Iris pigment epithelial cell (primary cell): ENCODE data around the gene NOXA1.
"Not testable (repeated sequence)": the region's sequence is repeated elsewhere in the genome, so short reads cannot be mapped to it uniquely, and the experiment has no call there.

Source experiments
- DNase-seq: peaks from one replicate; pipeline ENCODE4 v3.0.0-alpha.2; 2011; ENCODE audit warnings: low read depth

NOXA1 gene

DNA sequence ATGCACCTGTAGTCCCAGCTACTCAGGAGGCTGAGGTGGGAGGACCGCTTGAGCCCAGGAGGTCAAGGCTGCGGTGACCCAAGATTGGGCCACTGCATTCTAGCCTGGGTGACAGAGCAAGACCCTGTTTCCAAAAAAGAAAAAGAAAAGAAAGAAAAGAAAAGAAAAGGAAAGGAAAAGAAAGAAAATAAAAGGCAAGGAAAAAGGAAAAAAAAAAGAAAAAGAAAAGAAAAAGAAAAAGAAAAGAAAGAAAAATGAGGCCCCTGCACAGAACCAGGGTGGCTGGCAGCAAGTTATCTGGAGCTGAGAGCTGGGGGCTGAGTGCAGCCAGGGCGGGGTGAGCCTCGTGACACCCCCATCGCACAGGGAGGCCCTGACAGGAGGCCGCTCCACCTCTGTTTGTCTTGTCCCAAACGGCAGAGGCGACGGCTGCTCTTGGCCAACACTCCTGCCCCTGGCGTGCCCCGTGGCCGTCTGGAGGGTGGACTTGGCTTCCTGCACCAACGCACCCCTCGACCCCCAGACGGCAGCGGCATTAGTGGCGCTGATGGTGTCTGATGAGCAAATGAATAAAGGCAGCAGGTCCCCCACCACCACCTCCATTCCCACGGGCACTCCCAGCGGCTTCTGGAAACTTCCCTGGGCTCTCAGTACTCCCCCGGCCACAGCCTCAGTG is 17.0 kb upstream of the NOXA1 start:
- DNase-seq: no peak

DNA sequence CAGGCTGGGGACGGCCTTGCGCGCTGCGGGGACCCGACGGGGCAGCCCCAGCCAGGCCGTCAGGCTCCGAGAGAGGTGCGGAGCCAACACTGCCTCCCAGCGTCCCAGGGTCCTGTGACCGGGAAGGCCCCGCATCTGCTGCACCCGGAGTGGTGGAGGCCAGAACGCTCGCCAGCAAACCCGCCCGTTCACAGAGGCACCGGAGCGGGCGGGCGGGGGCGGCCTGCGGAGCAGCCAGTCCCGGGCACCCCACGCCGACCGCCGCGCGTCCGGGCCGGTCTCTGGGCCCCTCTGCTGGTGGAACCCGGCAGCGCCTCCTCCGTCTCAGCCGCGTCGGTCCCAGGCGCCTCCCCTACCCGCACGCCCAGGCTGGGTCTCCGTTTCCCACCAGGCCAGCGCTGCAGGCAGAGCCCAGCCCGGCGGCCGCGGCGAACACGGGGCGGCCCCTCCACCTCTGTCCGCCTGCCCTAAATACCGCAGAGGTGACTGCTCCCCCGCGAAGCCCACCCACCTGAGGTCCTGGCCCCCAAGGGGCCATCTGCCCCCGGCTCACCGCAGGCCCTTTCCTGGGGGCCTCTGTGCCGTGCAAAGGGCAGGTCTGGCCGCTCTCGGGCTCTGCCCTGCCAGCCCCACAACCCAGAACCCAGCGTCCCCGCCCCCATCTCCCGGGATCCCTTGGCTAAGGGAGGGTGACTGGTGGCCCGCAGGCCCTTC is 16.2 kb upstream of the NOXA1 start:
- DNase-seq: peak; percentile 66

DNA sequence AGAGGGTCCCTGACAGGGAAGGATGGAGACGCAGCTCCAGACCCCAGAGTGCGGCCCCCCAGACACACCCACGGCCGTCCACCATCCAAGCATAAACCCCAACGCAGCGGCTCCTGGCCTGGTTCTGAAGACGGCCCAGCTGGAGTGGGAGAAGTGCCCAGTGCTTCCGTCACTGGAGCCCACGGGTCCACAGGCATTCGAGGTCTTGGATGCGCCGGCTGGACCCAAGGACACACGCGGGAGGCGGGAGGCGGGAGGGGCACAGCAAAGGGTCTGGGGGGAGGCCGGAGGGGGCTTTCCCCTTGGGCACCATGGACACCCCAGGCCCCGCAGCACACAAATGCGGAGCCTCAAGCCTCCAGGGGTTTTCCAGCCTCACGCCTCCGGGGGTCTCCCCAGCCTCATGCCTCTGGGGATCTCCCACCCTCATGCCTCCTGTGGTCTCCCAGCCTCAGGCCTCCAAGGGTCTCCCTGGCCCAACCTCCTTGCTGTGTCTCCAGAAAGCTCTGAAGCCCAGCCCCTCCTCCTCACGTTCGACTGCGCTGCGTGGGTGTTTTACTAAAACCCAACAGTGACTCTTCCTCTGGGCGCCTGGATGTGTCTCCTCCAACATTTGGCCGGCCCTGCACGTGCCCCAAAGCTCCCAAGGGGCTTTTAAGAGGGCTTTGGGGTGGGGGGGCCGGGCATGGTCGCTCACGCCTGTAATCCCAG is 15.4 kb upstream of the NOXA1 start:
- no peak for DNase-seq

DNA sequence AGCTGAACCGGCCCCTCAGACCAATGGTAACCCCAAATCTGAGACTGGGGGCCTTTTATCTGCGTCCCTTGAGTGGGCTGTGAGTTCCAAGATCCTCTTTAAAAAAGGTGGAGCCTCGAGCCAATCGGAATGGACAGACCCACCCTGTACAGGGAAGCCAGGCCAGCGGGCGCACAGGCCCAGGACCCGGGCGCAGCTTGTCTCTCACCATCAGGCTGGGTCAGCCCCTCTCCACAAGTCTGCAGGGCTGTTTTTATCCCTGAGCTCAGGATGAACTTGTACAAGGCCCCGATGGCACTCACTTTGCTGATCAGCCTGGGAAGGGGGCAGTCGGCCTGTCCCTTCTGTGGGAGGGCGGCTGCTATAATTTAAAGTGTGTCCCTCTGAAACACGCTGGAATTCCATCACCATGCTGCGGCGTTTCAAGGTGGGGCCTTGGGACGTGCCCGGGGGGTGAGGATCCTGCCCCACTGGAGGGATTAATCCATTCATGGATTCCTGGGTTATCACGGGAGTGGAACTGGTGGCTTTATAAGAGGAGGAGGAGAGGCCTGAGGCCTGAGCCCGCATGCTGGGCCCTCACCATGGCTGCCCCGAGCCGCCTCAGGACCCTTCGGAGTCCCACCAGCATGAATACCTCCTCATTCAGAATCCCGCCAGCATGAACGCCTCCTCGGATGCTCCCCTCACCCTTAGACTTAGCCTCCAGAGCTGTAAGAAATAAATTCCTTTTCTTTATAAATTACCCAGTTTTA is 14.4 kb upstream of the NOXA1 start:
- DNase-seq: no peak

DNA sequence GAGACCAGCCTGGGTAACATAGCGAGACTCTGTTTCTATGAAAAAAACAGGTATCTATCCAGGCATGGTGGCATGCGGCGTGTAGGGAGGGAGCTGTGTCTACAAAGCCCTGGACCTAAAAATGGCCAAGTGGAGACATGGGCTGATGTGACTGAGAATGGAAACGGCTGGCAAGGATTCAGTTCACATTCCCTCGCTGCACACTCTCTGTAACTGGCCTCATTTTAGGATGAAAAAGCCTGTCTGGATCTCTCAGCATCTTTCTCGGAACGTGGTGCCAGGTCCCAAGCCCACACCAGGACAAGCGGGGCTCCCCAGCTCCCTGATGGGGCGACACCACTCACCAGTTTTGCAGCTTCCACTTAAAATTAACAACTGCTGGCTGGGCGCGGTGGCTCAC is 13.7 kb upstream of the NOXA1 start:
- DNase-seq: no peak

DNA sequence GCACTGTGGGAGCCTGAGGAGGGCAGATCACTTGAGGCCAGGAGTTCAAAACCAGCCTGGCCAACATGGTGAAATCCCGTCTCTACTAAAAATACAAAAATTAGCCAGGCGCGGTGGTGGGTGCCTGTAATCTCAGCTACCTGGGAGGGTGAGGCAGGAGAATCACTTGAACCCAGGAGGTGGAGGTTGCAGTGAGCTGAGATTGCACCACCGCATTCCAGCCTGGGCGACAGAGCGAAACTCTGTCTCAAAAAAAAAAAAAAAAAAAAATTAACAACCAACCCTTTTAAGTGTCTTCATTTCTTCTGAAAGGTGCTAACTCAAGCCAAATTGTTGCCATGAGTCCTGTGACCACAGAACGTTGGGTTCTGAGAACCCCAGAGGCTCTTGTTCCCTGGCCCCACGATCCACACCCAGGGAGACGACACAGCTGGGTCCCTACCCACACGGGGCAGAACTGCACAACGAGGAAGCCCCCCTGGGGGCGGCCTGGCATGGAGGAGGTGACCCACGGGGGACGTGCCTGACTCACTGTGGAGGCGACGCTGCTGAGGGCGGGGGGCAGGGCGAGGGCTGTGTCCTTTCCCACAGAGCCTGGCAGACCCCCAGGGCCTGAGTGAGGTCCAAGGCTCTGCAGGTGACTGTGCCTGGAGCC is 12.8 kb upstream of the NOXA1 start:
- not testable (repeated sequence) for DNase-seq

DNA sequence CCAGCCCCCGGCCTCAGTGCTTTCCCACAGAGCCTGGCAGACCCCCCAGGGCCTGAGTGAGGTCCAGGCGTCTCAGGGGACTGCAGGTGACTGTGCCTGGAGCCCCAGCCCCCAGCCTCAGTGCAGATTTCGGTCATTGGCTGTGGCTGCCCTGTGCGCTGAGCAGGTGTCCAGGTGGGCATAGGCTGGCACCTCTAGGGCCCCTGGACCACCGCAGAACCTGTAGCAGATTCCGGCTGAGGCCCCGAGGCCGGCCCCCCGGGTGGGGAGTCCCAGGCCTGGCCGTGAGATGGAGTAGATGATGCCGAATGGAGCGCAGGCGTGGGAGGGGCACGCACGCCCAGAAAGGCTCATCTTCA is 12.3 kb upstream of the NOXA1 start:
- no peak for DNase-seq

DNA sequence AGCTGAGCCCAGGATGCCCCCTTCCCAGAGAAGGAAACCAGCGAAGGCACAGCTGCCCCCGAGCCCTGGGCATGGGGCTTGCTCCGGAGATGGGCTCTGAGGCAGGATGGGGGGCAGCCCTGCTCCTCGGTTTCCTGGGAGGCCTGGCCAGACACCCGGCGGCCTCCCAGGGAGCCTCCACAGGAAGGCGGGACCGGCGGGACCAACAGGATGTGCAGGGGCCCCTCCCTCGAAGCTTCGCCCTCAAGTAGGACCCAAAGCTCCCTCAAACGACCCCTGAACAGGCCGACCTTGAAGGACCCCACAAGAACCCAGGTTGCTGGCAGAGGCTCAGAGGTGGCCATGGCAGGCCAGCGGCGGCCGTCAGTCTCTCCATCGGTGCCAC is 11.9 kb upstream of the NOXA1 start:
- DNase-seq: peak; percentile 43

DNA sequence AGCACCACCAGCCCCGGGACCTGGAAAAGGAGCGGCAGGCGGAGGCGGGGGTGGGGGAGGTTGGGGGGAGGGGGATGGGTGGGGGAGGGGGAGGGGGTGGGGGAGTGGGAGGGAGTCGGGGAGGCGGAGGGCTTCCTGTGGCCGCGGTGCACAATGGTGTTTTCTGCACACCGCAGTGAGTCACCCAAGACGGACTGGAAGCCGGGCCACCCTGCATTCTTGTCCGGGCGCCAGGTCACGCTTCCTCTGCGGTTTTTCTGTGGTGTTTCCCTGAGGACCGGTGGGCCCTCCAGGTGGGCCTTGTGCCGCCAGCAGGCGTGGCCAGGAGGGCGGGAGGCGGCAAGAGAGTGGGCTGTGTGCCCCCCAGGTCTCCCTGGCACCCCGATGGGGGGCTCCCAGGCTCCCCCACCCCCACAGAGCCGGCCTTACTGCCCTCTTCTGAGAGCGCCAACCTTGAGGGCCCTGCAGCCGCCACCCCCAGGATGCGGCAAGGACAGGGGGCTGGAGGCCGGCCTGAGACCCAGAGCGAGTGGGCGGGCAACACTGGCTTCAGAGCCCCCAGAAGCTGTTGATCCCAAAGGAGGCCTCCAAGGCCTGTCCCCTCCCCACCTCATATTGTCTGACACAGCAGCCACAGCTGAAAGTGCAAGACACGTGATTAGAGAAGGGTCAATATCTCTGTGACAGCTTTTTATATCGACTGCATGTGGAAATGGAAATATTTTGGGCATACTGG is 11.4 kb upstream of the NOXA1 start:
- DNase-seq: peak; percentile 95

DNA sequence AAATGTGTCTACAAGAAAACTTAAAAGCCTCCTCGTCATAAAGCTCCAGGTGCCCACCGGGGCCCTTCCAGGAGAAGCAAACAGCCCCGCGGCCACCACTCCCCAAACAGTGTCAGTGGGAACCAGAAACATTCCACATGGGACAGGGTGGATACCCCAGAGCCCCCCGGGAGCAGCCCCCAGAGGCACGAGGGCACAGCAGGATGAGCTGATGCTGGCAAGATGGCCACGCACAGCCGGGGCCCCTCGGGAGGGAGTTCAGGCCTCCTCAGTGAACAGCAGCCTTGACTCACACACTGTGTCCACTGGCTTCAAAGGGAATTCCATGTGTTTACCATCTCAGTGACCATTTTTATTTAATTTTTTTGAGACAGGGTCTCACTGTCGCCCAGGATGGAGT is 10.8 kb upstream of the NOXA1 start:
- DNase-seq: peak; percentile 57

DNA sequence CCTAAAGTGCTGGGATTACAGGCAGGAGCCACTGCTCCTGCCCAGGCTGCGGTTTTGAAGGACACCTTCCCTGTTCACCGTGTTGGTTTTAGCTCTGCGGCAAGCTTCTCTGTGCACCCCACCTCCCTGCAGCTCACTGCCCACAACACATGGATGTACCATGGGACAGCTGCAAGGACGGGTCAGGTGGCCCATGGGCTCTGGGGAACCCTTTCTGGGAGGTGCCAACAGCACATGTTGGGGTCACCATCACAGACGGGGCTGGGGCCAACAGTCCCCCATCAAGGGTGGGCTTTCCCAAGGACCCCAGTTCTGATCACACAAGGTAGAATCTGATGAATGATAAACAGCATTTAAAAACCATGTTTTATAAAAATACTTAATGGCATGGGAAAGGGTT is 7.7 kb upstream of the NOXA1 start:
- no peak for DNase-seq

DNA sequence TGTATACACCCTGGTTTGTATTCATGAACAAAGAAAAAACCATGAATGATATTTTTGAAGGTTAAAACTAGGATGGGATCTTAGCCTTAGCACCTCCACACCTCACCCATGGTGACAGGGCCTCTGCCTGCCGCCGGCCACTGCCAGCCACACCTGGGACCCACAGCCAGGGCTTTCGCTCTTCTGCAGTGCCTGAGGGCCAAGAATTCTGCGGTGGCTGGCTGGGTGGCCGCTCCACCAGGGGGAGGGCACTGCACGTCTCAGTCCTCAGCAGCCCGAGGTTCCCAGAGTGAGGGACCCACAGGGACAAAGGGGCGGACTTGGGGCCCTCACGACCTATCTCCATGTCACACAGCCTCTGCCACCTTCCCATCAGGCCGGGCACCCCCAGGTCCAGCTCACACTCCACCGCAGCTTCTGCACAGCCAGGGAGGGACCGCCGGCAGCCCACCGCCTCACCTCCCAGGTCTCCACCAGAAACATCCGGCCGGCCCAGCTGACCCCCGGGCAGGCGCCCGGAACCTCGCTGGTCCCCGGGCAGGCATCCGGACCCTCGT is 7.1 kb upstream of the NOXA1 start:
- DNase-seq: no peak

DNA sequence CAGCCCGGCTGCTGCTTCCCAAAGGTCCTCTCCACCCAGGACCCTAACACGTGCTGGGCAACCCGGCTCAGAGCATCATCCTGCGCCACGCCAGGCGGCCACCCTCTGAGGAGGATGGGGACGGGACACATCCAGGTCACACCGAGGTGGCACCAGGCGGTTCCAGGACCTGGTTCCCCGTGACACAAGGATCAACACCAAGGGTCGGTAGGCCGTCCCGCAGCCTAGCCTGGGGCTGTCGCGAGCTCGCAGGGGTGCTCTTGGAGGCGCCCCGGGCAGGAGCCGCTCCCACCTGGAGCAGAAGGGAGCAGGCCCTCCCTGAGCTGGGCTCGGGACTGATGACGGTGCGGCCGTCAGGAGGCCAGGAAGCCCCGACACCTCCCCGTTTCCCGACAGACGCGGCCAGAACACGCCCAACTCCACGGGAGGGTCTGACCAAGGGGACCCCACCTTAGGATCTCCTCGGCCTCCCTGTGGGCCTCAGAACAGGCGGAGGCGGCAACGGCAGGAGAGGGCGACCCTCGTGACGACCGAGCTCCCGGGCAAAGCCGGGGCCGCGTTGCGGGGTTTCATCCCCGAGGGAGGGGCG is 6.5 kb upstream of the NOXA1 start:
- no peak for DNase-seq

DNA sequence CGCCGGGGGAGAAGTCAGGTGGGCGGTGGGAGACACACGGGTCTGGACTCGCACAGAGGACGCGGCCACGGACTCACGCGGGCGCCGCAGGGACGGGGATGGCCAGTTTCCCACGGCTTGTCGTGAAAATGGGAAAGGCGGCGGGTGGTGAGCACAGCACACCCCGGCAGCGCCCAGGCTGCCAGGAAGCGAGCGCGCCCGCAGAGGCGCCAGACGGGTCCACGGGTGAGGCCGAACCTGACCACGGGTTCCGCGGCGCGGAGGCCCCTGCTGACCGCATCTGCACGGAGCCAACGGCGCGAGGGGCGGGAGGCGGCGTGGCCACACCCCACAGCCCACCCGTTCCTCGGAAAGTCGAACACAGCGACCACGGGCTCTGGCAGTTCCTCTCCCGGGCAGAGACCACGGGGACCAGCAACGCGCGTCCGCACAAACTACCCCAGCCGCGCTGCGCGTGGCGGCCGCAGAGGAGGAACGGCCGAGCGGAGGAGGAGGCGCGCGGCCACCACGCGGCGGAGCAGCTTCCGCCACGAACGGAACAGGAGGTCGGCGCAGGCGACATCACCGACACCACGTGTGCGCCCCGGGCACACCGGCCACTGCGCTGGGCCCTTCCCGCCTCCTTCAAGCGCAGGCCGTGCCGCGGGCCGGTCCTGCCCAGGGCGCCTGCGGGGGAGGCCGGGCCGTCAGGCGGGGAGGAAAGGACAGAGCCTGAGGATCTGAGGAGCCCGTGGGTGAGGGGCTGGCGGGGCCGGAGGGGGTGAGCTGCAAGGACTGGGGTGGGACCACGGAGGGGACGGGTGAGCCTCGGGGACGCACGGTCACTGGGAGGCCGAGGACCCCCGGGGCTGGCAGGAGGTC is 5.8 kb upstream of the NOXA1 start:
- no peak for DNase-seq

DNA sequence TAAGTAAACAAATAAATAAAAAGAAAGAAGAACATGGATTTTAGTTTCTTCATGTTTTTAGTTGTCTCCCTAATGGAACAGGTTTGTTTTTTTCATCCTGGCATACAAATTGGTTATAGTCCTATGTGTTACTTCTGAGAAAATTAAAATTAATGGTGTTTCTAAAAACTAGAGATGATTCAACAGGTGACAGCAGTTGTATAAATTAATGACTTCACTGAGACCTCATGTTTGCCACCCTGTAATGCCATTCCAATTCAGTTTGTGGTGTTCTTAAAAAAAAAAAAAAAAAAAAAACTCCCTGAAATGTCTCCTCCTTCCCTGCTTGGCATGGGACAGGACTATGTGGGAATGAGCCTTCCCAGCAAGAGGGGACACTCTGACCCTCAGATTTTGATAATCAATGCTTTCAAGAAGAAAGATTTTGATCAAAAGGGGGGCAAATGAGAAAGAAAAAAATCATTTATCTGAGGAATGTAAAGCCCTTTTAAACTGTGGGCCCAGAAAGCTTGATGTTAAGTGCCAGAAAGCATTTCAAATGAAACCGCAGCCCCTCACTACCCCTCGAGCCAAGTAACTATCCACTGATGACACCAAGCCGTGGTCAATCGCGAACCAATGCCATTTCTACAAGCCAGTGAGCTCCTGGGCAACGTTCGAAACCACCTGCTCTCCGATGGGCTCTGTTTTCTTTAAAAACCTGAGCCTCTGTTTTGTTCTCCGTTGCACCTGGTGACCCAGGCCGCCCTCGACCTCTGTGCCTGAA is 1.2 kb upstream of the NOXA1 start:
- no peak for DNase-seq

DNA sequence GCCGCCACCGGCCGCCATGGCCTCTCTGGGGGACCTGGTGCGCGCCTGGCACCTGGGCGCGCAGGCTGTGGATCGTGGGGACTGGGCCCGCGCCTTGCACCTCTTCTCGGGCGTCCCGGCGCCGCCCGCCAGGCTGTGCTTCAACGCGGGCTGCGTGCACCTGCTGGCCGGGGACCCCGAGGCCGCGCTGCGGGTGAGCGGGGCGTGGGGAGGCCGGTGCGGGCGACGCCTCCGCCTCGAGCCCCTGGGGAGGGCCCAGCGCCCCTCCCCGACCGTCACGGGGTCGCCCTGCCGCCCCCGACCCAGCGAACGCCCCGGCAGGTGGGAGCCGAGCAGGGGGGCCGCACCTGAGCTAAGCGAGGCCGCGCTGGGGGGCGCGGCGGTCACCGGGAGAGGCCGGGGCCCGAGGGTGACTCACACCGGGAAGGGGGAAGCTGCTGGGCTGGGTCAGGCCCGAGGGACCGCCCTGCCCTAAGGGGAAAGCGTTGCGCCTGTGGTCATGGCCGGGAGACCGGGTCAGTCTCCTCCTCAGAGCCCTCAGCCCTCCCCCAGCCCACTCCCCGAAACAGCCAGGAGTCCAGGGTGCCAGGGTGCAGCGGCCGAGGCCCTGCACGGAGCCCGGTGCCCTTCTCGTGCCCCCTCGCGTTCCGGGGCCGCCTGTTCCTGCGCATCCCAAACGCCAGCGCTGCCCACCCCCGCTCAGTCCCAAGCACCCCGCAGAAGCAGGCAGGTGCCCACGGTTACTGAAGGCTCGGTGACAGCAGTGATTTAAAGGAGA is 510 bp downstream of the NOXA1 start:
- no peak for DNase-seq

DNA sequence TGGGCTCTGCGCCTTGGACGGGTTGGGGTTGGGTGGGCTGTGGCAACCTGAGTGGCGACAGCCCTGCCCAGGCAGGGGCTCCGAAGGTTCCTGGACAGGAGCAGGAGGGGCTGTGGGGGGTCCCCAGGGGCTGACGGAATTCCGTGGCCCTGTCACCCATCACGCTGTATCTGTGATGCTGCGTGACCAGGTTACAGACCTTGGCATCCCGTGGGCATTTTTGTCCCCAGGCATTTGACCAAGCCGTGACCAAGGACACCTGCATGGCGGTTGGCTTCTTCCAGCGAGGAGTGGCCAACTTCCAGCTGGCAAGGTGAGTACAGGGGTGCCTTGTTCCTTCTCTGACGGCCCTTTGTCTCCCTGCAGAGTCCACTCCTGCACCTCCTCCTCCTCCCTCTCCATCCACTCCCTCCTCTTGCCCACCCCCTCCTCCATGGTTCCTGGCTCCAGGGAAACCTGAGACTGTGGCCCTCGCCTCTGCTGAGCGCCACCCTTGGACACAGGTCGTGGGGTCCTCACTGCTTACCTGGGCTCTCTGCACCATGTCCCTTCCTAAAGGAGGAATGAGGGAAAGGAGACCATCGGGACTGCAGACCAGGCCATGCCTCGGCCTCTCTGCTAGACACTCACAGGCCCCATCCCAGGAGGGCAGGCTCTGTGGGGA is 3.0 kb downstream of the NOXA1 start:
- DNase-seq: no peak
